Astrocyte (in vitro differentiated cells and primary cell): ENCODE measurements around the gene ZBTB47. TPM values are rescaled to one million over a fixed set of nuclear protein-coding genes. Genes with fewer than 3 reads are reported as not detected.

Experiments used
- DNase-seq: peaks from one replicate; pipeline ENCODE4 v3.0.0-alpha.2; 2010; ENCODE audit warnings: low read depth
- FAIRE-seq: peaks from 2 replicates; lab custom pipeline; 2011; peaks lifted over from hg19 to GRCh38; lab: Jason Lieb, UNC
- H2AFZ ChIP-seq: 2 replicates; pipeline ENCODE4 v1.6.0; 2012; ENCODE audit warnings: low read depth, low read length, inconsistent platforms
- H3K27ac ChIP-seq: 2 replicates; pipeline ENCODE4 v1.5.1; 2011; ENCODE audit warnings: low read depth, low read length, inconsistent platforms
- H3K27me3 ChIP-seq: 2 replicates; pipeline ENCODE4 v1.6.0; 2011; ENCODE audit warnings: low read length, inconsistent platforms; ENCODE audit not compliant: insufficient read depth
- H3K36me3 ChIP-seq: 2 replicates; pipeline ENCODE4 v1.5.1; 2011; ENCODE audit warnings: low read length, inconsistent platforms; ENCODE audit not compliant: insufficient read depth
- H3K4me1 ChIP-seq: 2 replicates; pipeline ENCODE4 v1.5.1; 2011; ENCODE audit warnings: low read length, inconsistent platforms; ENCODE audit not compliant: insufficient read depth
- H3K4me2 ChIP-seq: 2 replicates; pipeline ENCODE4 v1.6.0; 2012; ENCODE audit warnings: low read length, inconsistent platforms
- H3K4me3 ChIP-seq: 2 replicates; pipeline ENCODE4 v1.5.1; 2011; ENCODE audit warnings: low read depth, mild to moderate bottlenecking, low read length, inconsistent platforms; ENCODE audit not compliant: insufficient read depth
- H3K79me2 ChIP-seq: 2 replicates; pipeline ENCODE4 v1.6.0; 2012; ENCODE audit warnings: mild to moderate bottlenecking, low read length, inconsistent platforms; ENCODE audit not compliant: insufficient read depth
- H3K9ac ChIP-seq: 2 replicates; pipeline ENCODE4 v1.6.0; 2012; ENCODE audit warnings: mild to moderate bottlenecking, low read length, inconsistent platforms
- H3K9me3 ChIP-seq: 2 replicates; pipeline ENCODE4 v1.5.1; 2012; ENCODE audit warnings: low read depth, mild to moderate bottlenecking, low read length, inconsistent platforms; ENCODE audit not compliant: insufficient read depth
- H4K20me1 ChIP-seq: 2 replicates; pipeline ENCODE4 v1.6.0; 2012; ENCODE audit warnings: low read length, inconsistent platforms; ENCODE audit not compliant: insufficient read depth
- H3K27ac Mint-ChIP-seq: one replicate; pipeline ENCODE4 v1.8.0; 2021; ENCODE audit warnings: mild to moderate bottlenecking, mixed read lengths; ENCODE audit not compliant: unreplicated experiment
- H3K27me3 Mint-ChIP-seq: one replicate; pipeline ENCODE4 v1.8.0; 2021; ENCODE audit warnings: low read depth, mixed read lengths; ENCODE audit not compliant: unreplicated experiment
- H3K36me3 Mint-ChIP-seq: one replicate; pipeline ENCODE4 v1.8.0; 2021; ENCODE audit warnings: low read depth, mixed read lengths; ENCODE audit not compliant: unreplicated experiment
- H3K4me1 Mint-ChIP-seq: one replicate; pipeline ENCODE4 v1.8.0; 2021; ENCODE audit warnings: low read depth, mixed read lengths; ENCODE audit not compliant: unreplicated experiment
- H3K4me3 Mint-ChIP-seq: one replicate; pipeline ENCODE4 v1.8.0; 2021; ENCODE audit warnings: mild to moderate bottlenecking, moderate library complexity, mixed read lengths; ENCODE audit not compliant: unreplicated experiment
- H3K9me3 Mint-ChIP-seq: one replicate; pipeline ENCODE4 v1.8.0; 2021; ENCODE audit warnings: mild to moderate bottlenecking, mixed read lengths; ENCODE audit not compliant: unreplicated experiment
- EZH2 ChIP-seq: IDR thresholded peaks from 2 replicates; pipeline ENCODE4 v1.6.1; 2012; ENCODE audit warnings: mild to moderate bottlenecking, low read length, inconsistent platforms; ENCODE audit not compliant: insufficient read depth
- total RNA-seq: library from RNA; stranded (reverse); gene quantifications from 2 replicates; pipeline ENCODE4 v1.2.1, GENCODE V29; 2021
- TF ChIP-seq, protein P1 (sequence below): IDR thresholded peaks from 2 replicates; pipeline ENCODE4 v1.5.1; 2011; ENCODE audit warnings: low read depth, mild to moderate bottlenecking, inconsistent platforms, low read length, moderate library complexity; ENCODE audit not compliant: insufficient read depth

Gene ZBTB47
- total RNA-seq, 1 donor from 2014 or later, result 9.3 TPM

GRCh38 chr3:42680271-42680670 lies 26.8 kb downstream of the ZBTB47 start:
- H3K4me1 Mint-ChIP-seq, result peaks cover 16% of the 10 kb centered on the region
- H3K36me3 Mint-ChIP-seq, result peaks cover 5% of the 10 kb centered on the region
- H3K9me3 Mint-ChIP-seq, result peaks cover 12% of the 10 kb centered on the region
- Histone ChIP-seq H3K9me3 (peaks cover 7% of the 10 kb centered on the region), H3K9ac (no peak overlapping the region), H2AFZ (no peak overlapping the region), H3K27ac (no peak overlapping the region), H3K27me3 (peaks cover 5% of the 10 kb centered on the region), H3K79me2 (no peaks in the 10 kb centered on the region), H3K4me3 (no peak overlapping the region), H3K4me2 (peak overlapping the region; percentile 10), H3K36me3 (no peaks in the 10 kb centered on the region), H4K20me1 (no peaks in the 10 kb centered on the region), H3K4me1 (peaks cover 14% of the 10 kb centered on the region)
- DNase-seq (peak; percentile 59), FAIRE-seq (no peak)
- no peak for TF ChIP-seq EZH2
- TF ChIP-seq, protein P1, sequence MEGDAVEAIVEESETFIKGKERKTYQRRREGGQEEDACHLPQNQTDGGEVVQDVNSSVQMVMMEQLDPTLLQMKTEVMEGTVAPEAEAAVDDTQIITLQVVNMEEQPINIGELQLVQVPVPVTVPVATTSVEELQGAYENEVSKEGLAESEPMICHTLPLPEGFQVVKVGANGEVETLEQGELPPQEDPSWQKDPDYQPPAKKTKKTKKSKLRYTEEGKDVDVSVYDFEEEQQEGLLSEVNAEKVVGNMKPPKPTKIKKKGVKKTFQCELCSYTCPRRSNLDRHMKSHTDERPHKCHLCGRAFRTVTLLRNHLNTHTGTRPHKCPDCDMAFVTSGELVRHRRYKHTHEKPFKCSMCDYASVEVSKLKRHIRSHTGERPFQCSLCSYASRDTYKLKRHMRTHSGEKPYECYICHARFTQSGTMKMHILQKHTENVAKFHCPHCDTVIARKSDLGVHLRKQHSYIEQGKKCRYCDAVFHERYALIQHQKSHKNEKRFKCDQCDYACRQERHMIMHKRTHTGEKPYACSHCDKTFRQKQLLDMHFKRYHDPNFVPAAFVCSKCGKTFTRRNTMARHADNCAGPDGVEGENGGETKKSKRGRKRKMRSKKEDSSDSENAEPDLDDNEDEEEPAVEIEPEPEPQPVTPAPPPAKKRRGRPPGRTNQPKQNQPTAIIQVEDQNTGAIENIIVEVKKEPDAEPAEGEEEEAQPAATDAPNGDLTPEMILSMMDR, result no peak
- H3K27me3 Mint-ChIP-seq, result no peaks in the 10 kb centered on the region
- H3K4me3 Mint-ChIP-seq, result no peak overlapping the region
- no peak overlapping the region for H3K27ac Mint-ChIP-seq

DNA sequence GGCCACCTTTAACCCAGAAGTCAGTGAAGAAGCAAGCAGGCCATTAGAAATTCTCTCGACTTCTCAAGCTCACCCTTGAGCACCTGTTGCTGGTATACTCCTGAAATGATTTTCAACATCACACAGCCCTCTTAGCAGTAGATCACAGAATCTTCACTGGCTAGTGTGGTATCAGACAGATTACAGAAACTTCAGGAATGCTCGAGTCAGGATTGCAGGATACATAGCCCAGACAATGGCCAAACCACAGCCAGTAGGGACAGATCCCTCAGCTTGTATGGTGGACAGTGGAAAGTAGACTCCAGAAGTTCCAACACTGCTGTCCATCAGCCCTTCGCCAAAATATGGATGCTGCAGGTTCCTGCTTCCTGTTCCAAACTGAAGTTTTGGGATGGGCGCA lies 27.3 kb downstream of the ZBTB47 start:
- no peak overlapping the region for H3K4me3 ChIP-seq
- peaks cover 7% of the 10 kb centered on the region for H3K27me3 ChIP-seq
- H3K79me2 ChIP-seq, result no peaks in the 10 kb centered on the region
- H3K4me2 ChIP-seq, result peak overlapping the region; percentile 10
- H3K9me3 Mint-ChIP-seq, result peaks cover 12% of the 10 kb centered on the region
- peak; percentile 17 for FAIRE-seq
- no peak overlapping the region for H3K27ac ChIP-seq
- no peak overlapping the region for H3K27ac Mint-ChIP-seq
- no peaks in the 10 kb centered on the region for H4K20me1 ChIP-seq
- peaks cover 14% of the 10 kb centered on the region for H3K4me1 ChIP-seq
- no peak overlapping the region for H2AFZ ChIP-seq
- no peaks in the 10 kb centered on the region for H3K36me3 ChIP-seq
- H3K27me3 Mint-ChIP-seq, result no peaks in the 10 kb centered on the region
- peaks cover 5% of the 10 kb centered on the region for H3K36me3 Mint-ChIP-seq
- no peak overlapping the region for H3K9ac ChIP-seq
- peak; percentile 27 for DNase-seq
- TF ChIP-seq, protein P1, result no peak
- TF ChIP-seq EZH2, result no peak
- H3K4me1 Mint-ChIP-seq, result peaks cover 16% of the 10 kb centered on the region
- H3K4me3 Mint-ChIP-seq, result no peak overlapping the region
- peaks cover 6% of the 10 kb centered on the region for H3K9me3 ChIP-seq

- H3K9me3 Mint-ChIP-seq, result peaks cover 9% of the 10 kb centered on the region
- peaks cover 14% of the 10 kb centered on the region for H3K4me1 ChIP-seq
- no peak for TF ChIP-seq EZH2
- TF ChIP-seq, protein P1, result no peak
- H3K4me1 Mint-ChIP-seq, result peaks cover 16% of the 10 kb centered on the region
- no peaks in the 10 kb centered on the region for H3K79me2 ChIP-seq
- H3K27ac Mint-ChIP-seq, result no peak overlapping the region
- H3K4me2 ChIP-seq, result no peak overlapping the region
- no peaks in the 10 kb centered on the region for H3K36me3 ChIP-seq
- peaks cover 11% of the 10 kb centered on the region for H3K27me3 ChIP-seq
- DNase-seq (no peak), FAIRE-seq (no peak)
- peaks cover 7% of the 10 kb centered on the region for H3K9me3 ChIP-seq
- H3K4me3 Mint-ChIP-seq, result no peak overlapping the region
- H3K27me3 Mint-ChIP-seq, result no peaks in the 10 kb centered on the region
- no peak overlapping the region for H3K27ac ChIP-seq
- H3K9ac ChIP-seq, result no peak overlapping the region
- H2AFZ ChIP-seq, result no peak overlapping the region
- peaks cover 3% of the 10 kb centered on the region for H3K36me3 Mint-ChIP-seq
- no peaks in the 10 kb centered on the region for H4K20me1 ChIP-seq
- H3K4me3 ChIP-seq, result no peak overlapping the region
These were observed 28.0 kb downstream of the ZBTB47 start for GRCh38 chr3:42681361-42682038.
